NCI-H128 (cell line): Measurements from ENCODE around the gene PSPC1.
"Not testable (repeated sequence)": the region's sequence is repeated elsewhere in the genome, so short reads cannot be mapped to it uniquely, and the experiment has no call there.

Source experiments
- DNase-seq: peaks from one replicate; lab custom pipeline; 2025; ENCODE audit not compliant: unreplicated experiment; lab: John Stamatoyannopoulos, UW

The PSPC1 gene, protein sequence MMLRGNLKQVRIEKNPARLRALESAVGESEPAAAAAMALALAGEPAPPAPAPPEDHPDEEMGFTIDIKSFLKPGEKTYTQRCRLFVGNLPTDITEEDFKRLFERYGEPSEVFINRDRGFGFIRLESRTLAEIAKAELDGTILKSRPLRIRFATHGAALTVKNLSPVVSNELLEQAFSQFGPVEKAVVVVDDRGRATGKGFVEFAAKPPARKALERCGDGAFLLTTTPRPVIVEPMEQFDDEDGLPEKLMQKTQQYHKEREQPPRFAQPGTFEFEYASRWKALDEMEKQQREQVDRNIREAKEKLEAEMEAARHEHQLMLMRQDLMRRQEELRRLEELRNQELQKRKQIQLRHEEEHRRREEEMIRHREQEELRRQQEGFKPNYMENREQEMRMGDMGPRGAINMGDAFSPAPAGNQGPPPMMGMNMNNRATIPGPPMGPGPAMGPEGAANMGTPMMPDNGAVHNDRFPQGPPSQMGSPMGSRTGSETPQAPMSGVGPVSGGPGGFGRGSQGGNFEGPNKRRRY

DNA sequence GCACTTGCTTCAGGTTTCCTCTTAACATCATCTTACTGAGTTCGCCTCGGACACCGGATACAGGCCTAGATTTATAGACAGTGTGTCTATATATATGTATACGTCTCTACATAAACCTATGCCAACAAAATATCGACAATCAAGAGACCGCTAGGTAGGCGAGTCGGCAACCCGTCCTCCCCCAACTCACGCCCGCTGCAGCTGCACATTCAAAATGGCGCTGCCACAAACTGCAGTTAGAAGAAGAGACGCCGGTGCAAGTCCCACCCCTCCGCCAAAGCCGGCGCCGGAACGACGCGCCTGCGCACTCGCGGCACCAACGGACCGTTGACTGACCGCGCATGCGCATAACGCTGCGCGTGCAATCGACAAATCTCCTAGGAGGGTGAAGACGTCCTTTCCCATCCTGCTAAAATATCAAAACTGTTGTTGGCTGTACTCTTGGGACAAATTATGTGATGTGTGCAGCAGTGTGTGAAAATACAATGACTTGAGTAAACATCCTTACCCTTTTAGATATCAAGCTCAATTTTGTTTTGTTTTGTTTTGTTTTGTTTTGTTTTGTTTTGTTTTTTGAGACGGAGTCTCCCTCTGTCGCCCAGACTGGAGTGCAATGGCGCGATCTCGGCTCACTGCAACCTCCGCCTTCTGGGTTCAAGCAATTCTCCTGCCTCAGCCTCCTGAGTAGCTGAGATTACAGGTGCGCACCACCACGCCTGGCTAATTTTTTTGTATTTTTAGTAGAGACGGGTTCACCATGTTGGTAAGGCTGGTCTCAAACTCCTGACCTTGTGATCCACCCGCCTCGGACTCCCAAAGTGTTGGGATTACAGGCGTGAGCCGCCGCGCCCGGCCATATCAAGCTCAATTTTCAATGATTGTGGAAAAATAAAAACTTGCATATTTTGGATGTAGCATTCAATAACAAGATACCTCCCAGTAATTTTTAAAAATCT lies at the start of gene PSPC1:
PSPC1 (minus strand) TSS at position 219 of the 956 bp plus-strand sequence; CDS start at position 31, 188 bp downstream.
- peak; percentile 99 for DNase-seq

DNA sequence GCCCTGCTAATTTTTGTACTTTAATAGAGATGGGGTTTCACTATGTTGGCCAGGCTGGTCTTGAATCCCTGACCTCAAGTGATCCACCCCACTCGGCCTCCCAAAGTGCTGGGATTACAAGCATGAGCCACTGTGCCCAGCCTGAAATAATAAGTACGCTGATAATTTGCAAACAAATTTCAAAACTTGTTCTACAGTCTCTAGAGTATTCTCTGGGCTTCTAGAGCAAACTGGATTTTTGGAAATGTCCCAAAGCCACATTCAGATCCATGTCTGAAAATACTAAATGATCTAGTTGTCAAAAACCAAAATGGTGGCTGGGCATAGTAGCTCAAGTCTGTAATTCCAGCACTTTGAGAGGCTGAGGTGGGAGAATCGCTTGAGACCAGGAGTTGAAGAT lies 39.9 kb upstream of the PSPC1 start:
- DNase-seq = no peak

DNA sequence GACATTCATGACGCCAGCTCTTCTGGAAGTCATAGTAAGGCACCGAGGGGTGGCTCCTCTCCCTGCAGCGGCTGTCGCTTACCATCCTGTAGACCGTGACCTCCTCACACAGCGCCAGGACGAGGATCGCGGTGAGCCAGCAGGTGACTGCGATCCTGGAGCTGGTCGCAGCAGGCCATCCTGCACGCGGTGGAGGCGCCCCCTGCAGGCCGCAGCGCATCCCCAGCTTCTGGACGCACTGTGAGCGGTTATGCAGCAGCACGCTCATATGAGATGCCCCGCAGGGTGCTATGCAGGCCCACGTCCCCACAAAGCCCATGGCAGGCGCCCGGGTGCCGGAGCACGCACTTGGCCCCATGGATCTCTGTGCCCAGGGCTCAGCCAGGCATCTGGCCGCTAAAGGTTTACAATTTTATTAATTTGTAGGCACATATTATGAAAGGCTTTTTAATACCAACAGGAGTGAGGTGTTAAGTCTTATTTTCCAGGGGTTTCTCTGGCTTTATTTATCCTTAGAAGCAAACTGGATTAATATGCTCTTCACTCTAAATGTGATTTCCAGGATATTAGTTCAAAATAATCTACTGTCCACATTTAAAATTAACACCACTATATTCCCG lies 35.6 kb upstream of the PSPC1 start:
- DNase-seq = no peak

DNA sequence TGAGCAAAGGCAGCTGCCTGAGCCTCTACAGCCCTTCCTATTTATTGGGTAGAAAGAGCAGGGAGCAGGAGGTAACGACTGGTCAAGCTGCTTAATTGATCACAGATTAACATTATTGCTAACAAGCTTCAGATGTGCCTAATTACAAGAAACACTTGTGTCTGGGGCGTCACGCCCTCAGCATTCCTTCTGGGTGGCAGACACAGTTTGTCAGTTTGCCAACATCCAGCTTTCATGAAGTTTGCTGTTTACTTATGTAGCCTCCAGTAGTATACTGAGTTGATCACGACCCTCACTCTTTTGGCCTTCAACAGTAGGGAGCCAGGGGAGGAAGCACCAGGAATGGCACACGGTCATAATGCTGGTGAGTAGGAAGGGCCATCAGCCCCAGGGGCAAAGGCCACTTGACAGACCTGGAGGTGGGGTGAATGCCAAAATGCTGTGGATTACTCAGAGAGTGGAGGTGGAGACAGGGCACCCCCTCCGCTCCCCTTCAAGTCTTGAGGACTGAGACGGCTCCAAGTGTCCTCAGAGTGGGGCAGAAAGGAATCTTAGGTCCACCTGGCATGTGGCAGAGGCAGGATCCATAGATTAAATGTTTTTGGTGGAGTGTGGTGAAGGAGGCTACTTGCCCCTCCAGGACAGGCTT lies 34.9 kb upstream of the PSPC1 start:
- no peak for DNase-seq

DNA sequence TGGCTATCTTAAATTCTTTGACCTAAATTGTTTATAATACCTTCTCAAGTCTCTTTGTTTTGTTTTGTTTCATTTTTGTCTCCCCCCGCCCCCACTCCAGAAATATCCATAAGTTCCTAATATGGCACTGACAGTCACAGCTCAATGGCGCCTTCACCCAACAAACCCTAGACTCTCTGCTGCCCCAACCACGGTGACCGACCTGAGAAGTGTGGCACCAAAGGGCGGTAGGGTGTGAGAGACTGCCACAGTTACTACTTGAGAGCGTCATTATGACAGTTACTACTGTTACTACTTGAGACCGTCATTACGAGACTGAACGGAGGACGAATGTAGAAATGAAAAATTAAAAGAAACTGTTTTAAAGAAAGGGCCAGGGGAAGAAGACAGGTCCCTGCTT lies 34.4 kb upstream of the PSPC1 start:
- DNase-seq = no peak

DNA sequence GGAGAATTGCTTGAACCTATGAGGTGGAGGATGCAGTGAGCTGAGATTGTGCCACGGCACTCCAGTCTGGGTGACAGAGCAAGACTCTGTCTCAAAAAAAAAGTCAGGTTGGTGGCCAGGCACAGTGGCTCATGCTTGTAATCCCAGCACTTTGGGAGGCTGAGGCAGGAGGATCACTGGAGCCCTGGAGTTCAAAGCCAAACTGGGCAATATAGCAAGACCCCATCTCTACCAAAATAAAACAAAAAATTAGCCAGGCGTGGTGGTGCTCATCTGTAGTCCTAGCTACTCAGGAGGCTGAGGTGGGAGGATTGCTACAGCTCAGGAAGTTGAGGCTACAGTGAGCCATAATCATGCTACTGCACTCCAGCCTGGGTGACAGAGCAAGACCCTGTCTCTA lies 33.1 kb upstream of the PSPC1 start:
- DNase-seq = not testable (repeated sequence)

DNA sequence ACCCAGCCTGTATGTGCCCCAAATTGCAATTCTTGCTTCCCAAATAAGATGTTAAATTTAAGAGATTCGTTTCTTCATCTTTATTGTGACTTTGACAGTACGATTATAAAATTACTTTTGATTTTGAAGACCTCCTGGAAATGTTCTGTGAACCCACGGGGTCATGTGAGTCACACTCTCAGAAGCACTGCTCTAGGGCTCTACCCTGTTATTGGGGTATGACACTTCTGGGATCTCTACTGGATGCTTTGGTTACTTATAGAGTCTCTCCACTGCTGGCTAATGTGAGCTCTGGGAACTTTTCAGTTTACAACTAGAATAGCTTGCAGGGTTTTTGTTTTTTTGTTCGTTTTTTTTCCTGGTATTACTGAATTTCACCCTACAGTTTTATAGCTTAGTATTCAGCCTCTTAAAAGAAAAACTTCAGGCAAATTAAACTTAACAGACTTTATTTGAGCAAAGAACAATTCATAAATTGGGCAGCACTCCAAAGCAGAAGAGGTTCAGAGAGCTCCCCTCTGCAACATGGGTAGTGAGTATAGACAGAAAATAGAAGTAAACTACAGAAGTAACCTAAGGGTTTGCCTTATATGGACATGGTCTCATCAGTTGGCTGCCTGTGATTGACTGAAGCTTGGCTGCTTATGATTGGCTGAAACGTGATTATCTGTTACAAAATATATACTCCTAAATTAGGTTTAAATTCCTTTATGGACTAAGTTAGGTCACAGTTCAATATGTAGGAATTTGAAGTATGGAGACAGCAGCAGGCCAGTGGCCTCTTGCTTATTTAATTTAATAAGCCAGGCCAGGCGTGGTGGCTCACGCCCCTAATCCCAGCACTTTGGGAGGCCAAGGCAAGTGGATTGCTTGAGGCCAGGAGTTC lies 28.5 kb upstream of the PSPC1 start:
- no peak for DNase-seq

DNA sequence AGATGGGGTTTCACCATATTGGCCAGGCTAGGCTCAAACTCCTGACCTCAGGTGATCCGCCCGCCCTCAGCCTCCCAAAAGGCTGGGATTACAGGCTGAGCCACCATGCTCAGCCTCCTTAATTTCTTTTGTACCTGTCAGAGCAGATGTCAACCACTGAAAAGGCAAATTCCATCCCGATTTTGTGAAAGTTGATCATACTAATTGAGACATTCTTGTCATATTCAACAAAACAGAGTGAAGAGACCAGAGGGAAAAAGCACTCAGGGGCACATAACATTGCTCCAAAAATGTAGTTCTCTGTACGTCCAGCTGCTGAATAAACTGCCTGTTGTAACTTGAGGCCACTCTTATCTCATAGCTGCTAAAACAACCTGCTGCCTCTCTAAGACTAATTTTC lies 27.4 kb upstream of the PSPC1 start:
- DNase-seq = no peak

DNA sequence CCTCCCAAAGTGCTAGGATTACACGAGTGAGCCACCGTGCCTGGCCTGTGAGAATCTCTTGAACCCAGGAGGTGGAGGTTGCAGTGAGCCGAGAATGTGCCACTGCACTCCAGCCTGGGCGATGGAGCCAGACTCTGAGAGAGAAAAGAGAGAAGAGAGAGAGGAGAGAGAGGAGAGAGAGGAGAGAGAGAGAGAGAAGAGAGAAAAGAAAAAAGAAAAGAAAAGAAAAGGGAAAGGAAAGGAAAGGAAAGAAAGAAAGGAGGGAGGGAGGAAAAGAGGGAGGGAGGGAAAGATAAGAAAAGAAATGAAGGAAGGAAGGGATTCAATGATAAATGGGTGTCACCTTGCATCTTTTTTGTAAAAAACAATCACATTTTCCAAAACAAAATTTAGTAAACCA lies 23.0 kb upstream of the PSPC1 start:
- no peak for DNase-seq

DNA sequence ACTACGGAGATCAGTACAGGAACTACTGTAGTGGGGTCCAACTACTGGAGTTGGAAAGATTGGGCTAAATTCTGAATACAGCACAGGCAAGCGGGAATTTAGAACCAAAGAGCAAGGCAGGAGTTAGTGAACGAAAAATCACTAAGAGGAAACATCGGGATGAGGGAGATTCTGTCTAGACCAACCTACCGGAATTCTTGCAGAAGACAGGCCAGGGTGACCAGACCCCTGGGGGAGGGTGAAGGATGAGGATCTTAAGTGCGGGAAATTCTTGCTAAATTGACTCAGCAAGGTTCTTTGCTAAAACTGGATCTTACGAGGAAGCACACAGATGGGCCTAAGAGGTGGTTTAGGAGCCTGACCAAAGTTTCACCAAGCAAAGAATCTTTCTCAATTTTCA lies 13.2 kb upstream of the PSPC1 start:
- no peak for DNase-seq

DNA sequence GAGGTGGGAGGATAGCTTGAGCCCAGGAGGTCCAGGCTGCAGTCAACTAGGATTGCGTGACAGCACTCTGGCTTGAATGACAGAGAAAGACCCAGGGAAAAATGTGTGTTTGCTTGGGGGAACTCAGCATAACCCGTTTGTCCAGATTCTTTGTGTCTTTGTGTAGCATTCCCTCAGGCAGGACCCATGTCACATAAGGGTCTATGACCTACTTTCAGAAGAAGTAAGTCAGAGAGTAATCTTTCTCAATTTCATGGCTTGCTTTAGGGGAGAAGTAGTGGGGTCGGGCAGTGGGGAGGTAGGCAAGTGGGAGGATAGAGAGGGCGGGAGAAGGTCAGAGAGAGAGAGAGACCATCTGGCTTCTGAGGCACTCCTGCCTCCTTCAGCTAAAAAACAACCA lies 11.9 kb upstream of the PSPC1 start:
- no peak for DNase-seq

DNA sequence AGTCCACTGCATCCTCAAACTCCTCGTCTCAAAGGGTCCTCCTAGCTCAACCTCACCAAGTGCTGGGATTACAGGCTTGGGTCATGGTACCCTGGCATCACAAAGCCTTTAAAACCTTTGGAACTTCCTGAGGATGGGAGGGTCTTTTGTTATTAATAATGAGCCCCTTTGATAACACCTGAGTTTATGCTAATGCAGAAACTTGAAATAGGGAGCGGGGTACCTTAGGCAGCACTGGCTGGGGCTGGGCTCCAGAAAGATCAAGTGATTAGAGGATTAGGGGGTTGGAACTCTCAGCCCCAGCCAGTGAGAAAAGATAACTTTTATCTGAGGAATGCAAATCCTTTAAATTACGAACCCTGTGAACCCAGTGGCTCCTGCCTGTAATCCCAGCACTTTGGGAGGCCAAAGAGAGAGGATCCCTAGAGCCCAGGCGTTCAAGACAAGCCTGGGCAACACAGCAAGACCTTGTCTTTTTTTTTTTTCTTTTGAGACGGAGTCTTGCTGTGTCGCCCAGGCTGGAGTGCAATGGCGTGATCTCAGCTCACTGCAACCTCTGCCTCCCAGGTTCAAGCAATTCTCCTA lies 9.3 kb upstream of the PSPC1 start:
- no peak for DNase-seq

DNA sequence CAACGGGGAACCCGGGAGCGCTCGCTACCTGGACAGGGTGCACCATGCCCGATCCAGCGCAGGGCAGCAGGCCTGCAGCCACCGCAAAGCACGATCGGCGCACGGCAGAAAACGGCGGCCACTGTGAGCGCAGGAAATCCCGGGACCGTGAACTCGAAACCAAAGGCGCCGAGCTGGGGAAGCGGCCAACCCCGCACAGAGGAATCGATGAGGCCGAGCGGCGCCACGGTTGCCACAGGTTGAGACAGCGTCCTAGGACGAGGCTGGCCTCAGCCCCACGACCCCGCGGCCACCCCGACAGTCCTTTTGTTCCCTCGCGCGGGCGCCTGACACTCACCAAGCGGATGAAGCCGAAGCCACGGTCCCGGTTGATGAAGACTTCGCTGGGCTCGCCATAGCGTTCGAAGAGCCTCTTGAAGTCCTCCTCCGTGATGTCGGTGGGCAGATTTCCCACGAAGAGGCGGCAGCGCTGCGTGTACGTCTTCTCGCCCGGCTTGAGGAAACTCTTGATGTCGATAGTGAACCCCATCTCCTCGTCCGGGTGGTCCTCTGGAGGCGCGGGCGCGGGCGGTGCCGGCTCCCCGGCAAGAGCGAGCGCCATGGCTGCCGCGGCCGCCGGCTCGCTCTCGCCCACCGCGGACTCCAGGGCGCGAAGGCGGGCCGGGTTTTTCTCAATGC lies 557 bp downstream of the PSPC1 start:
- DNase-seq = peak; percentile 73

DNA sequence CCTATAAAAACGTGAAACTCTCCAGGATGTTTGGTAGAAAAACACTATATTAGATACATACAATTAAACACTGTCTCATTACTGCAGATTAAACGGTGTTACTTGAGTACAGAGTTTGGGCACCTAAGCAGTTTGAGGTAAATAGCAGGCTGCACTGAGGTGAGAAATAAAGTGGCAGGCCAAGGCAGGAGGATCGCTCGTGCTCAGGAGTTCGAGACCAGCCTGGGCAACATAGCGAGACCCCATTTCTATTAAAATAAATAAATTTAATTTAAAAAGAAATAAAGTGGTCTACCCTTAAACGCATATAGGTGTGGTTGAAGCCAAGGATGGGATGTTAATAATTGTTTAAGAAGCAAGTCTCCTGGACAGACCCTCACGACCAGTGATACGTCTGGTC lies 1.2 kb downstream of the PSPC1 start:
- no peak for DNase-seq

DNA sequence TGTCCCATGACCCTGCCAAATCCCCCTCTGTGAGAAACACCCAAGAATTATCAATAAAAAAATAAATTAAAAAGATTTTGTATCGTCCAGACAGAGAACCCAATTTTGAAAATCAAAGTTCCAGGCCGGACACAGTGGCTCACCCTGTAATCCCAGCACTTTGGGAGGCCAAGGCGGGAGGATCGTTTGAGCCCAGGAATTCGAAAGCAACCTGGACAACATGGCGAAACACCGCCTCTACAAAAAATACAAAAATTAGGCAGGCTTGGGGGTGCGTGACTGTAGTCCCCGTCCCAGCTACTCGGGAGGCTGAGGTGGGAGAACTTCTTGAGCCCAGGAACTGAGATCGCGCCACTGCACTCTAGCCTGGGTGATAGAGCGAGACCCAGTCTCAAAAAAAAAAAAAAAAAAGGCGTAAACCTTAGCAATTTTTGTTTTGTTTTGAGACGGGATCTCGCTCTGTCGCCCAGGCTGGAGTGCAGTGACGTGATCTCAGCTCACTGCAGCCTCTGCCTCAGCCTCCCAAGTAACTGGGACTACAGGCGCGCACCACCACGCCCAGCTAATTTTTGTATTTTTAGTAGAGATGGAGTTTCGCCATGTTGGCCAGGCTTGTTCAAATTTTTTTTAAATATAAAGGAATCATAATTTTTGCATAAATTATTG lies 1.9 kb downstream of the PSPC1 start:
- DNase-seq = not testable (repeated sequence)

DNA sequence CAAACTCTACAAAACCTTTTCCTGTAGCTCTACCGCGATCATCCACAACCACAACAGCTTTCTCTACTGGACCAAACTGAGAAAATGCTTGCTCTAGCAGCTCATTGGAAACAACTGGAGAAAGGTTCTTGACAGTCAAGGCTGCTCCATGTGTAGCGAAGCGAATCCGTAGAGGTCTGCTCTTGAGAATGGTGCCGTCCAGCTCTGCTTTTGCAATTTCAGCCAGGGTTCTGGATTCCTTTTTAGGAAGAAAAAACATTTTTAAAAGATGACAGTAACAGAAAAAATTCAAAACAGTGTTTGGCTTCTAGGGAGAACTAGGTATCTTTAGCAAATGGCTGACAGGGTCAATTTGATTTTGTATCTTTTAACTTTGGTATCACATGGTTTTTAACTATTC lies 10.4 kb downstream of the PSPC1 start:
- DNase-seq = no peak

DNA sequence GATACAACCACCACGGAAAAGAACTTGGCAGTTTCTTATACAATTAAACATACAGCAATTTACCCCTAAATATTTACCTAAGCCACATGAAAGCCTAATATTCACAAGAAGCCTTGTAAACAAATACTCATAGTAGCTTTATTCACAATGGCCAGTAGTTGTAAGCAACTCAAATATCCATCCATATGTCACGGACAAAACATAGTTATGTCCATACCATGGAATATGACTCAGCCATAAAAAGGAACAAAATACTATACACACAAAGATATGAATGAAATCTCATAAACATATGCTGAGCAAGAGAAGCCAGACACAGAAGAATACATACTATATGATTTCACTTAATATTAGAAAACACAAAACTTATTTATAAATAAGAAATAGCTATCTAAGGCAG lies 12.9 kb downstream of the PSPC1 start:
- DNase-seq = no peak

DNA sequence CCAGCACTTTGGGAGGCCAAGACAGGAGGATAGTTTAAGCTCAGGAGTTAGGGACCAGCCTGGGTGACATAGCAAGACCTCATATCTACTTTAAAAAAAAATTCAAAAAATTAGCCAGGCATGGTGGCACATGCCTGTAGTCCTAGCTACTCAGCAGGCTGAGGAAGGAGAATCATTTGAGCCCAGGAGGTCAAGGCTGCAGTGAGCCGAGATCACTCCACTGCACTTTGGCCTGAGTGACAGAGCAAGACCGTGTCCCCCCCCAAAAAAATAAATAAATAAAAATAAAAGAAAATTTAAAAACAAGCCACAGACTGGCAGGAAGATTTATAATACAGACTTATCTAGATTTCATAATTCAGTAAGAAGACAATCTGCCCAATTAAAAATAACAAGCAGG lies 14.8 kb downstream of the PSPC1 start:
- no peak for DNase-seq
